Spleen (tissue), 7 donors: ENCODE results near the gene PRKCZ.

Source experiments
- POLR2A ChIP-seq, 3 donors: fragments of 450-650 bp; IDR thresholded peaks; one replicate each; pipeline ENCODE4 v1.5.1; 2017; ENCODE audit warnings: antibody characterized with exemption in 3 of 3, mild to moderate bottlenecking in 1 of 3
- POLR2AphosphoS5 ChIP-seq, 3 donors: sonication (generic); formaldehyde crosslinking; IDR thresholded peaks; one replicate each; pipeline ENCODE4 v1.5.1; 2017; ENCODE audit warnings: antibody characterized with exemption in 3 of 3
- TF ChIP-seq, protein P1 (sequence below), 11 experiments: fragments of 200-600 bp in 7 of 11; fragments of 450-650 bp in 4 of 11; sonication (generic) in 4 of 11; IDR thresholded peaks in 8 of 11; conservative IDR thresholded peaks in 3 of 11; 1 replicate in 7 of 11; 2 replicates in 4 of 11; pipeline versions ENCODE4 v1.4.0 to v1.8.0; 2016 to 2021; ENCODE audit warnings: antibody characterized with exemption in 11 of 11, inconsistent platforms in 4 of 11, mild to moderate bottlenecking in 1 of 11
- donor health status: DM: no; HTN: no; CAD: no; lungs with moderate emphysema.
- donor health status: DM: no; HTN: no; CAD: no.
- donor health status: DM: no; HTN: no; CAD: no.

DNA sequence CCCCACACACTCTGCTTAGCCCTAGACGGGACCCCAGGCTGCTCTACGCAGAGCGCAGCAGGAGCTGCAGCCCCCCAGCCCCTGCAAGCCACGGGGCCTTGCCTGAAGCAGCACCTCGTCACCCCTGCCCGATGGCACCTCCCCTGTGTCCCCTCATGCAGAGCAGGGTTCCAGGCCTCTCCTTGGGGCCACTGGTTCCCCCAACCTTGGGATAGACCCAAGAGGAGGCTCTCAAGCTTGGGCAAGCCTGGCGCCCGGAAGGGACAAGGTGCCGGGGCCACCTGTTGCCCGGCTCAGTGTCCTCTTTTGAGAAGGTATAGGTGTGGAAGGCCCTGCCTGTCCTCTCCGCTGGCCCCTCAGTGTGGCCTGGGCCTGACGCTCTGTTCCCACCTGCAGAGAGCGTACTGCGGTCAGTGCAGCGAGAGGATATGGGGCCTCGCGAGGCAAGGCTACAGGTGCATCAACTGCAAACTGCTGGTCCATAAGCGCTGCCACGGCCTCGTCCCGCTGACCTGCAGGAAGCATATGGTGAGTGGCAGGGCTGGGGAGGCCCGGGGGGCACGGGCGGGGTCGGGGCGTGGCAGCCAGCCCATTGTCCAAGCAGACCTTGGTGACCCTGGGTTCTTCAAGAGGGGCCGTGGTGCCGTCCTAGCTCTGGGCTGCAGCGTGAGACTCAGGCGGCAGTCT is 93.7 kb downstream of the PRKCZ start:
- TF ChIP-seq, protein P1, sequence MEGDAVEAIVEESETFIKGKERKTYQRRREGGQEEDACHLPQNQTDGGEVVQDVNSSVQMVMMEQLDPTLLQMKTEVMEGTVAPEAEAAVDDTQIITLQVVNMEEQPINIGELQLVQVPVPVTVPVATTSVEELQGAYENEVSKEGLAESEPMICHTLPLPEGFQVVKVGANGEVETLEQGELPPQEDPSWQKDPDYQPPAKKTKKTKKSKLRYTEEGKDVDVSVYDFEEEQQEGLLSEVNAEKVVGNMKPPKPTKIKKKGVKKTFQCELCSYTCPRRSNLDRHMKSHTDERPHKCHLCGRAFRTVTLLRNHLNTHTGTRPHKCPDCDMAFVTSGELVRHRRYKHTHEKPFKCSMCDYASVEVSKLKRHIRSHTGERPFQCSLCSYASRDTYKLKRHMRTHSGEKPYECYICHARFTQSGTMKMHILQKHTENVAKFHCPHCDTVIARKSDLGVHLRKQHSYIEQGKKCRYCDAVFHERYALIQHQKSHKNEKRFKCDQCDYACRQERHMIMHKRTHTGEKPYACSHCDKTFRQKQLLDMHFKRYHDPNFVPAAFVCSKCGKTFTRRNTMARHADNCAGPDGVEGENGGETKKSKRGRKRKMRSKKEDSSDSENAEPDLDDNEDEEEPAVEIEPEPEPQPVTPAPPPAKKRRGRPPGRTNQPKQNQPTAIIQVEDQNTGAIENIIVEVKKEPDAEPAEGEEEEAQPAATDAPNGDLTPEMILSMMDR (IDR thresholded peaks at IDR 0.05 in 8 of 11, conservative IDR thresholded peaks at IDR 0.05 in 3 of 11) = no peak
- no peak for TF ChIP-seq POLR2A (IDR thresholded peaks at IDR 0.05)
- no peak for TF ChIP-seq POLR2AphosphoS5 (IDR thresholded peaks at IDR 0.05)
